K562 (cell line): ENCODE measurements around the gene MRNIP. TPM values are rescaled to one million over a fixed set of nuclear protein-coding genes. Genes with fewer than 3 reads are reported as not detected.
A peak's percentile ranks its signal among the peaks of the same experiment; 100 is the strongest.

Experiments
- C11orf30 ChIP-seq: fragments of 450-650 bp; IDR thresholded peaks from 2 replicates; pipeline ENCODE4 v1.6.1; 2016; ENCODE audit warnings: low read depth, mild to moderate bottlenecking
- CCAR2 ChIP-seq: fragments of 200-400 bp; formaldehyde crosslinking; IDR thresholded peaks from 2 replicates; pipeline ENCODE4 v1.6.1; 2017; ENCODE audit warnings: mild to moderate bottlenecking, low read depth, low read length
- ELF2 ChIP-seq: fragments of 250-450 bp; sonication (Bioruptor Pico); IDR thresholded peaks from 2 replicates; pipeline ENCODE4 v1.5.0; 2021; ENCODE audit warnings: mild to moderate bottlenecking
- ERF ChIP-seq: fragments of 450-650 bp; formaldehyde crosslinking; IDR thresholded peaks from 2 replicates; pipeline ENCODE4 v1.4.0; 2020; ENCODE audit warnings: mild to moderate bottlenecking, mixed read lengths
- FOXM1 ChIP-seq, 2 experiments: fragments of 450-650 bp in 1 of 2; sonication (generic) in 1 of 2; formaldehyde crosslinking in 1 of 2; IDR thresholded peaks; 2 replicates each; pipeline versions ENCODE4 v1.6.1 to v1.9.0; 2017 to 2022; ENCODE audit warnings: low read depth in 2 of 2, mild to moderate bottlenecking in 2 of 2, missing genetic modification reagents in 1 of 2, moderate library complexity in 1 of 2
- GABPB1 ChIP-seq: sonication (generic); formaldehyde crosslinking; IDR thresholded peaks from 2 replicates; pipeline ENCODE4 v1.8.0; 2022; ENCODE audit warnings: mild to moderate bottlenecking, missing genetic modification reagents
- HEY1 ChIP-seq: fragments of 250-450 bp; sonication (Bioruptor Pico); IDR thresholded peaks from 2 replicates; pipeline ENCODE4 v1.5.0; 2020; ENCODE audit warnings: mild to moderate bottlenecking, moderate library complexity, borderline replicate concordance
- KDM5B ChIP-seq: fragments of 200-600 bp; sonication (generic); IDR thresholded peaks from 2 replicates; pipeline ENCODE4 v1.6.1; 2012; ENCODE audit warnings: low read depth, mild to moderate bottlenecking, moderate library complexity, low read length, control low read depth, inconsistent platforms; ENCODE audit not compliant: insufficient replicate concordance
- PCBP2 ChIP-seq: fragments of 200-400 bp; formaldehyde crosslinking; IDR thresholded peaks from 2 replicates; pipeline ENCODE4 v1.6.1; 2018; ENCODE audit warnings: low read length, low read depth, mild to moderate bottlenecking, moderate library complexity; ENCODE audit not compliant: poor library complexity, severe bottlenecking
- RFX7 ChIP-seq: fragments of 250-450 bp; sonication (Bioruptor Pico); IDR thresholded peaks from 2 replicates; pipeline ENCODE4 v1.5.1; 2021; ENCODE audit warnings: mild to moderate bottlenecking
- SMAD1 ChIP-seq: fragments of 150-350 bp; IDR thresholded peaks from 2 replicates; pipeline ENCODE4 v1.6.1; 2014; ENCODE audit warnings: low read length, low read depth; ENCODE audit not compliant: partially characterized antibody
- SMARCB1 ChIP-seq: IDR thresholded peaks from 2 replicates; pipeline ENCODE4 v1.6.1; 2011; ENCODE audit warnings: improper control_type of control experiment, low read depth; ENCODE audit not compliant: insufficient read length
- TAF9B ChIP-seq: fragments of 450-650 bp; IDR thresholded peaks from 2 replicates; pipeline ENCODE4 v1.6.1; 2018; ENCODE audit warnings: mild to moderate bottlenecking; ENCODE audit not compliant: partially characterized antibody
- TAL1 ChIP-seq: fragments of 450-650 bp; IDR thresholded peaks from 2 replicates; pipeline ENCODE4 v1.6.1; 2016; ENCODE audit warnings: mild to moderate bottlenecking
- TBP ChIP-seq: optimal IDR thresholded peaks from 2 replicates; pipeline ENCODE3; 2011; ENCODE audit warnings: low read depth, low read length, improper control_type of control experiment
- ZBED1 ChIP-seq: IDR thresholded peaks from 2 replicates; pipeline ENCODE4 v1.6.1; 2014
- ZNF41 ChIP-seq: fragments of 250-450 bp; sonication (Bioruptor Pico); conservative IDR thresholded peaks from 2 replicates; pipeline ENCODE4 v1.4.0; 2020; ENCODE audit warnings: mild to moderate bottlenecking
- ZNF444 ChIP-seq: fragments of 250-450 bp; sonication (Bioruptor Pico); IDR thresholded peaks from 2 replicates; pipeline ENCODE4 v1.4.0; 2020; ENCODE audit warnings: mild to moderate bottlenecking, moderate library complexity
- ZNF586 ChIP-seq: fragments of 450-650 bp; formaldehyde crosslinking; conservative IDR thresholded peaks from 2 replicates; pipeline ENCODE4 v1.4.0; 2020; ENCODE audit warnings: mild to moderate bottlenecking, moderate library complexity
- ZNF764 ChIP-seq: fragments of 250-450 bp; sonication (Bioruptor Pico); IDR thresholded peaks from 2 replicates; pipeline ENCODE4 v1.4.0; 2020; ENCODE audit warnings: low read depth, mild to moderate bottlenecking, moderate library complexity
- ZNF780A ChIP-seq: fragments of 250-450 bp; sonication (Bioruptor Pico); IDR thresholded peaks from 2 replicates; pipeline ENCODE4 v1.5.0; 2021; ENCODE audit warnings: mild to moderate bottlenecking
- polyA plus RNA-seq, 8 experiments: library from polyadenylated mRNA; depleted of rRNA in 4 of 8; stranded (reverse) in 5 of 8; unstranded in 3 of 8; fragments of >200 nt; fragmentation: Nextera tagmentation in 2 of 8; fragmentation: Illumina TruSeq in 1 of 8; extraction: Ambion mirVana in 2 of 8; extraction: Trizol in 1 of 8; gene quantifications; 2 replicates each; pipeline versions ENCODE4 v1.2.1 to v1.2.3, GENCODE V29; 2011 to 2014; ENCODE audit warnings: inconsistent platforms in 1 of 8, missing spikeins in 1 of 8
- total RNA-seq, 7 experiments: library from RNA; depleted of rRNA in 6 of 7; stranded (reverse); fragments of >200 nt in 6 of 7; fragmentation: Illumina TruSeq in 2 of 7; extraction: Trizol in 2 of 7; gene quantifications; 2 replicates each; pipeline versions ENCODE4 v1.2.1 to v1.2.3, GENCODE V29; 2011 to 2021; ENCODE audit warnings: low replicate concordance in 1 of 7
- TF ChIP-seq, protein P1 (sequence below), 2 experiments: IDR thresholded peaks in 1 of 2; conservative IDR thresholded peaks in 1 of 2; 2 replicates each; pipeline ENCODE4 v1.6.1; 2016; ENCODE audit warnings: low read depth in 2 of 2, mild to moderate bottlenecking in 1 of 2, missing compliant biosample characterization in 1 of 2, missing genetic modification characterization in 1 of 2, moderate library complexity in 1 of 2
- TF ChIP-seq, protein P2 (sequence below): fragments of 450-650 bp; formaldehyde crosslinking; IDR thresholded peaks from 2 replicates; pipeline ENCODE4 v1.4.0; 2020; ENCODE audit warnings: mild to moderate bottlenecking, mixed read lengths

MRNIP gene
- total and polyA plus RNA-seq, 9 of the 15 experiments (the other 6 are each of a cell fraction or from before 2014, with no cell fraction given), result 3.6 to 39.0 (median 16.8) TPM

- TF ChIP-seq ZNF41 (CRISPR knock-in tag) (0 out of 2 replicates have a peak, but pooled peaks have one; percentile 42), TAF9B (no peak), ZNF764 (CRISPR knock-in tag) (no peak), ZBED1 (no peak), TBP (no peak), SMAD1 (peak; percentile 39), TAL1 (no peak), HEY1 (CRISPR knock-in tag) (no peak), GABPB1 (CRISPR knock-in tag) (no peak), ZNF780A (CRISPR knock-in tag) (no peak), PCBP2 (no peak), SMARCB1 (no peak), ZNF586 (CRISPR knock-in tag) (0 out of 2 replicates have a peak, but pooled peaks have one; percentile 29), RFX7 (CRISPR knock-in tag) (no peak), C11orf30 (peak; percentile 16; the same call in 1 of the 2 replicates), ELF2 (CRISPR knock-in tag) (0 out of 2 replicates have a peak, but pooled peaks have one; percentile 10), KDM5B (peak; percentile 5), ERF (CRISPR knock-in tag) (peak; percentile 12; the same call in 1 of the 2 replicates), ZNF444 (CRISPR knock-in tag) (no peak), FOXM1 (IDR thresholded peaks at IDR 0.05; ENCODE audit: low read depth) (no peak), FOXM1 (CRISPR knock-in tag; IDR thresholded peaks at IDR 0.05; ENCODE audit: low read depth) (no peak), CCAR2 (no peak)
- TF ChIP-seq, protein P1, sequence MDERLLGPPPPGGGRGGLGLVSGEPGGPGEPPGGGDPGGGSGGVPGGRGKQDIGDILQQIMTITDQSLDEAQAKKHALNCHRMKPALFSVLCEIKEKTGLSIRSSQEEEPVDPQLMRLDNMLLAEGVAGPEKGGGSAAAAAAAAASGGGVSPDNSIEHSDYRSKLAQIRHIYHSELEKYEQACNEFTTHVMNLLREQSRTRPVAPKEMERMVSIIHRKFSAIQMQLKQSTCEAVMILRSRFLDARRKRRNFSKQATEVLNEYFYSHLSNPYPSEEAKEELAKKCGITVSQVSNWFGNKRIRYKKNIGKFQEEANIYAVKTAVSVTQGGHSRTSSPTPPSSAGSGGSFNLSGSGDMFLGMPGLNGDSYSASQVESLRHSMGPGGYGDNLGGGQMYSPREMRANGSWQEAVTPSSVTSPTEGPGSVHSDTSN (CRISPR knock-in tag; IDR thresholded peaks at IDR 0.05; ENCODE audit: low read depth), result no peak
- TF ChIP-seq, protein P1 (tag; conservative IDR thresholded peaks at IDR 0.05; ENCODE audit: low read depth), result 0 out of 2 replicates have a peak, but pooled peaks have one; percentile 5
- TF ChIP-seq, protein P2, sequence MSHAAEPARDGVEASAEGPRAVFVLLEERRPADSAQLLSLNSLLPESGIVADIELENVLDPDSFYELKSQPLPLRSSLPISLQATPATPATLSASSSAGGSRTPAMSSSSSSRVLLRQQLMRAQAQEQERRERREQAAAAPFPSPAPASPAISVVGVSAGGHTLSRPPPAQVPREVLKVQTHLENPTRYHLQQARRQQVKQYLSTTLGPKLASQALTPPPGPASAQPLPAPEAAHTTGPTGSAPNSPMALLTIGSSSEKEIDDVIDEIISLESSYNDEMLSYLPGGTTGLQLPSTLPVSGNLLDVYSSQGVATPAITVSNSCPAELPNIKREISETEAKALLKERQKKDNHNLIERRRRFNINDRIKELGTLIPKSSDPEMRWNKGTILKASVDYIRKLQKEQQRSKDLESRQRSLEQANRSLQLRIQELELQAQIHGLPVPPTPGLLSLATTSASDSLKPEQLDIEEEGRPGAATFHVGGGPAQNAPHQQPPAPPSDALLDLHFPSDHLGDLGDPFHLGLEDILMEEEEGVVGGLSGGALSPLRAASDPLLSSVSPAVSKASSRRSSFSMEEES, result no peak
Observed at GRCh38 chr5:179837076-179838011, 21.3 kb downstream of the MRNIP start (continued).
